ENCODE measurements around the gene TSC1.
"Not testable (repeated sequence)": the region's sequence is repeated elsewhere in the genome, so short reads cannot be mapped to it uniquely, and the experiment has no call there.

Gene TSC1

DNA sequence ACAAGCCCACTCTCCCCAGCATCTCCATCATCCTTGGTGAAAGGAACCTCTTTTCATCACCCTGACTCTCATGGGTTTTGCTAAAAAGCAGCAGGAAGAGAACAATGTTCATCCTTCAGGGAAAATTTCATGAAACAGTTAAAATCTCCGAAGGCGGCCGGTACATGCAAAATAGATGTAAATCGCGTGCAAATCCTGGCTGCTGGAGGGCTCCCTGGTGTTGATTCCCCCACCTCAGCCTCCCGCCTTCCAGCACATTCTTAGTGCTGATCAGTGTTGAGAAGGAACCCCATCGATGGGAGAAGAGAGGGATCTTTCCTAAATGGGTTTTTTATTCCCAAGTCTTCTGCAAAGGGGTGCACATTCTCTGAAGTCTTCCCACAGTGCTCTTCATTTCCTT, 25.4 kb upstream of the TSC1 start:
- H3K27ac ChIP-seq (ENCODE audit: low read depth, low read length): no peak overlapping the region
- peaks cover 3% of the 10 kb centered on the region for H3K4me1 ChIP-seq (ENCODE audit: control insufficient read depth, insufficient read depth, low read length)
- H3K9ac ChIP-seq (ENCODE audit: low read length): no peak overlapping the region
- H3K36me3 ChIP-seq (ENCODE audit: control insufficient read depth, insufficient read depth, low read length): no peaks in the 10 kb centered on the region
- no peaks in the 10 kb centered on the region for H3K27me3 ChIP-seq (ENCODE audit: control insufficient read depth, insufficient read depth, low read length)
- H3K4me3 ChIP-seq (ENCODE audit: low read length): no peak overlapping the region

DNA sequence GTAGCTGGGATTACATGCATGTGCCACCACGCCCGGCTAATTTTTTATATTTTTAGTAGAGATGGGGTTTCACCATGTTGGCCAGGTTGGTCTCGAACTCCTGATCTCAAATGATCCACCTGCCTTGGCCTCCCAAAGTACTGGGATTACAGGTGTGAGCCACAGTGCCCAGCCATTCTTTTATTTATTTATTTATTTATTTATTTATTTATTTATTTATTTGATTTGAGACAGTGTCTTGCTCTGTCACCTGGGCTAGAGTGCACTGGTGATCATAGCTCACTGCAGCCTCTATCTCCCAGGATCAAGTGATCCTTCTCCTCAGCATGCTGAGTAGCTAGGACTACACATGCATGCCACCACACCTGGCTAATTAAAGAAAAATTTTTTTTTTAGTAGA, 23.5 kb upstream of the TSC1 start:
- H3K27ac ChIP-seq (ENCODE audit: low read depth, low read length); H3K9ac ChIP-seq (ENCODE audit: low read length); H3K27me3 ChIP-seq (ENCODE audit: control insufficient read depth, insufficient read depth, low read length); H3K36me3 ChIP-seq (ENCODE audit: control insufficient read depth, insufficient read depth, low read length); H3K4me1 ChIP-seq (ENCODE audit: control insufficient read depth, insufficient read depth, low read length); H3K4me3 ChIP-seq (ENCODE audit: low read length): not testable (repeated sequence)

DNA sequence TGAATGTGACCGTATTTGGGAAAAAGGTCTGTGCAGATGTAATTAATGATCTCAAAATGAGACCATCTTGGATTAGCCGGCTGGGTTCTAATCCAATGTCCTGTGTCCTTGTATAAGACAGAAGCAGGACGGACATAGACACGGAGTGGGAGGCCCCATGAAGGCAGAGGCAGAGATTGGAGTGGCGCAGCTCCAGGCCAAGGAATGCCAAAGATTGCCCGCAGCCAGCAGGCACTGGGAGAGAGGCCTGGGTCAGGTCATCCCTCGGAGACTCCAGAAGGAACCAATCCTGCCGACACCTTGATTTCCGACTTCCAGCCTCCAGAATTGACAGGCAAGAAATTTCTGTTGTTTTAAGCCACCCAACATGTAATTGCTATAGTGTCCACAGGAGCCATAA, 21.1 kb upstream of the TSC1 start:
- Histone ChIP-seq H3K4me3 (ENCODE audit: low read length) (no peak overlapping the region), H3K27ac (ENCODE audit: low read depth, low read length) (no peak overlapping the region), H3K9ac (ENCODE audit: low read length) (no peak overlapping the region), H3K4me1 (ENCODE audit: control insufficient read depth, insufficient read depth, low read length) (no peaks in the 10 kb centered on the region), H3K36me3 (ENCODE audit: control insufficient read depth, insufficient read depth, low read length) (no peaks in the 10 kb centered on the region), H3K27me3 (ENCODE audit: control insufficient read depth, insufficient read depth, low read length) (no peaks in the 10 kb centered on the region)

DNA sequence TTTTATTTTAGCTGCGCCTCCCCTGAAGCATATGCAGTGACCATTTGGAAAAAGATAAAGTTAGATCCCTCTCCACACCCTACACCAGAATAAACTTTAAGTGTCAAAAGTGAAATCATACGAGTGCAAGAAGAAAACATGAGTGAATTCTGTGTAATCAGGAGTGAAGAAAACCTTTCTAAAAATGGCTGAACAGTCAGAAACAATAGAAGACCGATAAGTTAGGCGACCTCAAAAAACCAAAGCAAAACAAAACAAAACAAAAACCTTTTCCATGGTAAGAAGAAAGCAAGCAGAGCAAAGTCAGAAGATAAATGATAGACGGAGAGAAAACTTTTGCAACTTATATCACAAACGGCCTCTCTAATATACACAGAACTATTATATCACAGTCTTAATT, 16.6 kb upstream of the TSC1 start:
- Histone ChIP-seq H3K36me3 (ENCODE audit: control insufficient read depth, insufficient read depth, low read length) (no peaks in the 10 kb centered on the region), H3K9ac (ENCODE audit: low read length) (no peak overlapping the region), H3K27ac (ENCODE audit: low read depth, low read length) (no peak overlapping the region), H3K4me3 (ENCODE audit: low read length) (no peak overlapping the region), H3K4me1 (ENCODE audit: control insufficient read depth, insufficient read depth, low read length) (no peaks in the 10 kb centered on the region), H3K27me3 (ENCODE audit: control insufficient read depth, insufficient read depth, low read length) (no peaks in the 10 kb centered on the region)

DNA sequence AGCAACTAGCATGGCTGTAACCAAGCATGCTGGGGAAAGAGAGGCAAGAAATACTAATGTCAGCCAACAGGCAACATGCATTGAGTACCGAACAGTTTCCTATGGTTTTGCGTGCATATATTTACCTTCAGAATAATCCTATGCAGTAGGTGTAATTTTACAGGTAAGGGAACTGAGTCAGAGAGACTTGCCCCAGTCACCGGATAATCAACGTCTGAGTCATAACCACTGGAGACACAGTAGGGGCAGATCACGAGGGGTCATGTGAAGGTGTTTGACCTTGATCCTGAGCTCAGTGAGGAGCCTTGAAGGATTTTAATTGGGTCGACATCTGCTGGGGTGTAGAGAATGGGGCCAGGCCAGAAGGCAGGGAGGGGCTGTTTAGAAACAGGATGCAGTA, 13.4 kb upstream of the TSC1 start:
- H3K4me1 ChIP-seq (ENCODE audit: control insufficient read depth, insufficient read depth, low read length): no peaks in the 10 kb centered on the region
- no peak overlapping the region for H3K4me3 ChIP-seq (ENCODE audit: low read length)
- H3K36me3 ChIP-seq (ENCODE audit: control insufficient read depth, insufficient read depth, low read length): no peaks in the 10 kb centered on the region
- no peak overlapping the region for H3K27ac ChIP-seq (ENCODE audit: low read depth, low read length)
- H3K27me3 ChIP-seq (ENCODE audit: control insufficient read depth, insufficient read depth, low read length): no peaks in the 10 kb centered on the region
- H3K9ac ChIP-seq (ENCODE audit: low read length): no peak overlapping the region

DNA sequence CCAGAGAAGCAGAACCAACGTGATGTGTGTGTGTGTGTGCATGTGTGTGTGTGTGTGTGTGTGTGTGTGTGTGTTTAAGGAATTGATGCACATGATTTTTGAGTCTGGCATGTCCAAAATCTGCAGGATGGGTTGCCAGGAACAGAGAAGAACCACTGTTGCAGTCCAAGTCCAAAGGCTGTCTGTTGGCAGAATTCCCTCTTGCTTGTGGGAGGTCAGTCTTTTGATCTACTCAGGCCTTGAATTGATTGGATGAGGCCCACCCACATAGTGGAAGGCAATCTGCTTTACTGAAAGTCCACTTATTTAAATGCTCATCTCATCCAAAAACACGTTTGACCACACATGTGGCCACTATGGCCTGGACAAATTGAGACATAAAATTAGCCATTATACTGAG, 11.4 kb upstream of the TSC1 start:
- no peaks in the 10 kb centered on the region for H3K27me3 ChIP-seq (ENCODE audit: control insufficient read depth, insufficient read depth, low read length)
- no peak overlapping the region for H3K27ac ChIP-seq (ENCODE audit: low read depth, low read length)
- H3K4me3 ChIP-seq (ENCODE audit: low read length): no peak overlapping the region
- H3K36me3 ChIP-seq (ENCODE audit: control insufficient read depth, insufficient read depth, low read length): no peaks in the 10 kb centered on the region
- H3K4me1 ChIP-seq (ENCODE audit: control insufficient read depth, insufficient read depth, low read length): no peaks in the 10 kb centered on the region
- no peak overlapping the region for H3K9ac ChIP-seq (ENCODE audit: low read length)

DNA sequence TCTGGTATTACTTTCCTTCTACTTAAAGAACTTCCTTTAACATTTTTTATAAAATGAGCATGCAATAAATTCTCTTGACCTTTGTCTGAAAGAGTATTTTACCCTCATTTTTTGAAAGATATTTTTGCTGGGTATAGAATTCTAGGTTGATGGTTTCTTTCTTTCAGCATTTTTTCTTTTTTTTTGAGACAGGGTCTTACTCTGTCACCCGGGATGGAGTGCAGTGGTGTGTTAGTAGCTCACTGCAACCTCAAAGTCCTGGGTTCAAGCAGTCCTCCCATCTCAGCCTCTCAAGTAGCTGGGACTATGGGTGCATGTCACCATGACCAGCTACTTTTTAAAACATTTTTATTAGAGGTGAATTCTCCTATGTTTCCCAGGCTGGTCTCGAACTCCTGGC, 10.7 kb upstream of the TSC1 start:
- H3K9ac ChIP-seq (ENCODE audit: low read length): no peak overlapping the region
- H3K27me3 ChIP-seq (ENCODE audit: control insufficient read depth, insufficient read depth, low read length): no peaks in the 10 kb centered on the region
- H3K4me1 ChIP-seq (ENCODE audit: control insufficient read depth, insufficient read depth, low read length): no peaks in the 10 kb centered on the region
- no peak overlapping the region for H3K27ac ChIP-seq (ENCODE audit: low read depth, low read length)
- no peaks in the 10 kb centered on the region for H3K36me3 ChIP-seq (ENCODE audit: control insufficient read depth, insufficient read depth, low read length)
- no peak overlapping the region for H3K4me3 ChIP-seq (ENCODE audit: low read length)

DNA sequence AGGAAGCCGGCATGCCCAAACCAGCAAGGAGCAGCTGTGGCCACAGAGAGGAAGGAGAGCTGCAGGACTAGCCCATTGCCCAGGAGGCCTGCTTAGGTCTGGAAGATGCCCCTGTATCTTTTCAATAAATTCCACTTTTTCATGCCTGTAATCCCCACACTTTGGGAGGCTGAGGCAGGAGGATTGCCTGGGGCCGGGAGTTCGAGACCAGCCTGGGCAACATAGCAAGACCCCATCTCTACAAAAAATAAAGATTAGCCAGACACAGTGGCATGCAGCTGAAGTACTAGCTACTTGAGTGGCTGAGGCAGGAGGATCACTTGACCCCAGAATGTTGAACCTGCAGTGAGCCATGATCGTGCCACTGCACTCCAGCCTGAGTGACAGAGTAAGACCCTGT, 5.3 kb upstream of the TSC1 start:
- Histone ChIP-seq H3K4me3 (ENCODE audit: low read length) (no peak overlapping the region), H3K27ac (ENCODE audit: low read depth, low read length) (no peak overlapping the region), H3K4me1 (ENCODE audit: control insufficient read depth, insufficient read depth, low read length) (peaks cover 3% of the 10 kb centered on the region), H3K27me3 (ENCODE audit: control insufficient read depth, insufficient read depth, low read length) (no peaks in the 10 kb centered on the region), H3K36me3 (ENCODE audit: control insufficient read depth, insufficient read depth, low read length) (no peaks in the 10 kb centered on the region), H3K9ac (ENCODE audit: low read length) (no peak overlapping the region)

DNA sequence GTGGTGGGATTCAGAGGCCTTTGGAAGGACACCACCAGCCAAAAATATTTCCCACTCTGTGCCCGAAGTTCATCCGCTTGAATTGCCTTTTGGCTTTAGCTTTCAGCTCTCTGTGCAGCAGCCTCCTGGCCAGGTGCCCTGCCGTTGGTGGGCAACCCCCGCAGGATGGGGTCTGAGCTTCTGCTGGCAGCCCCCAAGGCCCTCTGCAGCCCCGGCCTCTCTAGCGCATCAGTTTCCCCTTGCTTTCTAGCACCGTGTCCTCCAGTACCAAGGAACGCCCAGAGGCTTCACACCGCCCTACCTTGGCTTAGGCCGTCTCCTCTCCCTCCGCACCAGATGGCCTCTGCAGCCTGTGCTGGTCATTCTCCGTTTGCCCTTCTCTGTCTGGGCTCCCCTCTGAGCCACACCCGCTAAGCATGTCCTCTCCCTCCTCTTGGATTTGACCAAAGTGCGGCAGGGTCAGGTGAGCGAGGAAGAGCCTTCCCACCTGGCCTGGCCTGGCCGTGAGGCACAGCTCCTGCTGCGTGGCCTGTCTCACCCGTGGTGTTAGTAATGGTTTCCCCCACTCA, 4.2 kb upstream of the TSC1 start:
- Histone ChIP-seq H3K9ac (ENCODE audit: low read length) (no peak overlapping the region), H3K27me3 (ENCODE audit: control insufficient read depth, insufficient read depth, low read length) (no peaks in the 10 kb centered on the region), H3K27ac (ENCODE audit: low read depth, low read length) (no peak overlapping the region), H3K4me1 (ENCODE audit: control insufficient read depth, insufficient read depth, low read length) (peaks cover 6% of the 10 kb centered on the region), H3K4me3 (ENCODE audit: low read length) (no peak overlapping the region), H3K36me3 (ENCODE audit: control insufficient read depth, insufficient read depth, low read length) (no peaks in the 10 kb centered on the region)

DNA sequence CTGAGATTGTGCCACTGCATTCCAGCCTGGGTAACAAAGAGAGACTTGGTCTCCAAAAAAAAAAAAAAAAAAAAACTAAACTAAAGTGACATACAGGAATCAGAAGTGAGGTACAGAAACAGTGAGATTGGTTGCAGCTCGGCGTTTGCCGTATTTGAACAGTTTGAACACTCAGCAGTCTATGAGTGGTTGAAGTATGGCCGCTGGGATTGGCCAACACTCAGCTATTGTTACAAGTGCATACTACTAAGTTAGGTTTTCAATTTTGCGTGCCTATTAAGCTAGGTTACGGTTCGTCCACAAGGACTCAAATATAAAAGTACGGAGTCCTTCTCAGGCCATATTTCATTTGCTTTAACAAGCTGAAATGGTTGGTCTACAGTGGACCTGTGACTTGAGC, 3.3 kb upstream of the TSC1 start:
- Histone ChIP-seq H3K36me3 (ENCODE audit: control insufficient read depth, insufficient read depth, low read length) (no peaks in the 10 kb centered on the region), H3K27ac (ENCODE audit: low read depth, low read length) (no peak overlapping the region), H3K27me3 (ENCODE audit: control insufficient read depth, insufficient read depth, low read length) (no peaks in the 10 kb centered on the region), H3K4me1 (ENCODE audit: control insufficient read depth, insufficient read depth, low read length) (peaks cover 10% of the 10 kb centered on the region), H3K9ac (ENCODE audit: low read length) (no peak overlapping the region), H3K4me3 (ENCODE audit: low read length) (no peak overlapping the region)

DNA sequence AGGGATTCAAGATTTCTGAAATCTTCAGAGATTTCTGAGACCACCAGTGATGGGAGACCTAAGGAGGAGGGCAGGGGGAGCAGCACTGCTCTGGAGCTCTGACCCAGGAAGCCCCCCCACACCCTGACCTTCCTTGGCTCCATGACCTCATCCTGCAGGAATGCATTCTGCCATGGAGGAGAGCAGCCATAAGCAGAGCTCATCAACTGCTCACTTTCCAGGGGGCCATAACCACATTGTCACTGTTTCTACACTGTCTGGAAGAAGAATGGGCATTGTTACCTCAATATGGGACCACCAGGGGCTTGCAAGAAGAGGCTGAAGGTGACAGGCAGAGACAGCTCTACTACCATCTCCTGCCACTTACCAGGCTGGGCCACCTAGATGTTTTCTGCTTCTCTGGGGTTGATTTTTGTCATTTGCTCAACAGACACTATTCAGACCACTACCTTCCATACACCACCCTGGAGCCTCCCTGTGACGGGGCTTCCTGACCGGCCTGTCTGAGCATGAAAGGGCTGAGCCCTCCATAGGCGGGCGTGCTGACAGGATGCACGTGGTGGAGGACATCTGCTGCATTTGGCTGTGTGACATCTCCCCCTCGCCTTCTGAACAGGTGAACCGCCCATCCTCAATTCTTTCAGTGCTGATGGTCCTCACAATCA, 2.3 kb upstream of the TSC1 start:
- H3K4me1 ChIP-seq (ENCODE audit: control insufficient read depth, insufficient read depth, low read length): peaks cover 15% of the 10 kb centered on the region
- H3K27me3 ChIP-seq (ENCODE audit: control insufficient read depth, insufficient read depth, low read length): no peaks in the 10 kb centered on the region
- no peak overlapping the region for H3K4me3 ChIP-seq (ENCODE audit: low read length)
- no peak overlapping the region for H3K27ac ChIP-seq (ENCODE audit: low read depth, low read length)
- H3K36me3 ChIP-seq (ENCODE audit: control insufficient read depth, insufficient read depth, low read length): no peaks in the 10 kb centered on the region
- no peak overlapping the region for H3K9ac ChIP-seq (ENCODE audit: low read length)

DNA sequence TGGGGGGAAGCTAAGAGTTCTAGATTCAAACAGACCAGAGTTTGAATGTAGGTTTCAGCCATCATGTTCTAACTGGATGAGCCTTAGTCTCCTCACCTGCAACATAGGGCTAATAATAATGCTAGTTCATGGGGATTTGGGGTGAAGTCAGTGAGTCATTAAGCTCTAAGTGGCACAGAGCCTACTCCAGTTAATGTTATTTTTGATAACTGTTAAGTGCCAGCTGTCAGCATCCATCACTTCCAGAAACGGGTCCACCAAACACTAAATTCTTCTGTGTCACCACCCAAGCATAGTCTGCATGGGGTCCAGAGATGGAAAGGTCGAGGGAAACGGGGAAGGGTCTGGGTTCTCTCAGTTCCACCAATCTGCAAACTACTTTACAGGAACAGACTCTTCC, 1.8 kb upstream of the TSC1 start:
- Histone ChIP-seq H3K4me1 (ENCODE audit: control insufficient read depth, insufficient read depth, low read length) (peaks cover 15% of the 10 kb centered on the region), H3K27me3 (ENCODE audit: control insufficient read depth, insufficient read depth, low read length) (no peaks in the 10 kb centered on the region), H3K27ac (ENCODE audit: low read depth, low read length) (no peak overlapping the region), H3K4me3 (ENCODE audit: low read length) (no peak overlapping the region), H3K9ac (ENCODE audit: low read length) (no peak overlapping the region), H3K36me3 (ENCODE audit: control insufficient read depth, insufficient read depth, low read length) (no peaks in the 10 kb centered on the region)

Measured in rectal smooth muscle tissue (tissue), 1 donor.